Peyer's patch (tissue), 4 donors: ENCODE results near the gene ERGIC3.

Experiments
- CTCF ChIP-seq, 6 experiments: fragments of 450-650 bp in 4 of 6; fragments of 200-600 bp in 2 of 6; sonication (generic) in 1 of 6; IDR thresholded peaks; one replicate each; pipeline ENCODE4 v1.5.1; 2017 to 2019; ENCODE audit warnings: antibody characterized with exemption in 6 of 6, mild to moderate bottlenecking in 3 of 6, moderate library complexity in 1 of 6
- POLR2A ChIP-seq, 2 donors: fragments of 450-650 bp; IDR thresholded peaks; one replicate each; pipeline ENCODE4 v1.5.1; 2017; ENCODE audit warnings: antibody characterized with exemption in 2 of 2, mild to moderate bottlenecking in 2 of 2, moderate library complexity in 2 of 2

GRCh38 chr20:35502352-35502751 is 39.5 kb upstream of the ERGIC3 start:
- TF ChIP-seq CTCF (IDR thresholded peaks at IDR 0.05) (no peak), POLR2A (IDR thresholded peaks at IDR 0.05) (no peak)
